HEK293T (cell line): ENCODE data around the gene TBATA.

Source experiments
- CTCF ChIA-PET: fragments of 350-600 bp; formaldehyde crosslinking; extraction: SDS; loops from one replicate; lab custom pipeline; 2021; ENCODE audit warnings: antibody characterized with exemption, inconsistent platforms; lab: Yijun Ruan, JAX
- POLR2A ChIA-PET: fragments of 350-600 bp; formaldehyde crosslinking; extraction: SDS; loops from one replicate; lab custom pipeline; 2020; ENCODE audit warnings: antibody characterized with exemption, inconsistent platforms; lab: Yijun Ruan, JAX
- DNase-seq: peaks from one replicate; pipeline ENCODE4 v3.0.0; 2012; ENCODE audit warnings: mixed read lengths; ENCODE audit errors: extremely low spot score
- ARNT ChIP-seq: fragments of 450-650 bp; IDR thresholded peaks from 2 replicates; pipeline ENCODE4 v1.6.1; 2017; ENCODE audit warnings: mild to moderate bottlenecking
- BHLHE40 ChIP-seq: fragments of 450-650 bp; IDR thresholded peaks from 2 replicates; pipeline ENCODE4 v1.6.1; 2016; ENCODE audit warnings: mild to moderate bottlenecking, moderate library complexity, borderline replicate concordance
- CTBP1 ChIP-seq: fragments of 450-650 bp; IDR thresholded peaks from 2 replicates; pipeline ENCODE4 v1.6.1; 2016; ENCODE audit warnings: borderline replicate concordance
- ELF4 ChIP-seq: fragments of 450-650 bp; IDR thresholded peaks from 2 replicates; pipeline ENCODE4 v1.6.1; 2017; ENCODE audit warnings: antibody characterized with exemption
- FOXA1 ChIP-seq: fragments of 450-650 bp; IDR thresholded peaks from 2 replicates; pipeline ENCODE4 v1.6.1; 2016; ENCODE audit warnings: mild to moderate bottlenecking
- FOXK2 ChIP-seq: fragments of 450-650 bp; IDR thresholded peaks from 2 replicates; pipeline ENCODE4 v1.6.1; 2016; ENCODE audit warnings: mild to moderate bottlenecking
- FOXM1 ChIP-seq: fragments of 450-650 bp; IDR thresholded peaks from 2 replicates; pipeline ENCODE4 v1.6.1; 2017; ENCODE audit warnings: mild to moderate bottlenecking, borderline replicate concordance
- HDGF ChIP-seq: fragments of 450-650 bp; IDR thresholded peaks from 2 replicates; pipeline ENCODE4 v1.6.1; 2017; ENCODE audit warnings: antibody characterized with exemption, borderline replicate concordance
- L3MBTL2 ChIP-seq: fragments of 450-650 bp; conservative IDR thresholded peaks from 2 replicates; pipeline ENCODE4 v1.6.1; 2016; ENCODE audit warnings: mild to moderate bottlenecking
- LEF1 ChIP-seq: fragments of 450-650 bp; IDR thresholded peaks from 2 replicates; pipeline ENCODE4 v1.6.1; 2017; ENCODE audit warnings: mild to moderate bottlenecking, borderline replicate concordance
- NFRKB ChIP-seq: fragments of 450-650 bp; IDR thresholded peaks from 2 replicates; pipeline ENCODE4 v1.6.1; 2016; ENCODE audit warnings: mild to moderate bottlenecking, moderate library complexity
- SP1 ChIP-seq: fragments of 450-650 bp; IDR thresholded peaks from 2 replicates; pipeline ENCODE4 v1.6.1; 2017
- SUZ12 ChIP-seq: fragments of 450-650 bp; IDR thresholded peaks from 2 replicates; pipeline ENCODE4 v1.6.1; 2016; ENCODE audit warnings: mild to moderate bottlenecking
- TARDBP ChIP-seq: fragments of 450-650 bp; IDR thresholded peaks from 2 replicates; pipeline ENCODE4 v1.6.1; 2016
- ZNF384 ChIP-seq: fragments of 450-650 bp; IDR thresholded peaks from 2 replicates; pipeline ENCODE4 v1.6.1; 2016
- TF ChIP-seq, protein P1 (sequence below): fragments of 450-650 bp; IDR thresholded peaks from 2 replicates; pipeline ENCODE4 v1.6.1; 2016

TBATA gene

DNA sequence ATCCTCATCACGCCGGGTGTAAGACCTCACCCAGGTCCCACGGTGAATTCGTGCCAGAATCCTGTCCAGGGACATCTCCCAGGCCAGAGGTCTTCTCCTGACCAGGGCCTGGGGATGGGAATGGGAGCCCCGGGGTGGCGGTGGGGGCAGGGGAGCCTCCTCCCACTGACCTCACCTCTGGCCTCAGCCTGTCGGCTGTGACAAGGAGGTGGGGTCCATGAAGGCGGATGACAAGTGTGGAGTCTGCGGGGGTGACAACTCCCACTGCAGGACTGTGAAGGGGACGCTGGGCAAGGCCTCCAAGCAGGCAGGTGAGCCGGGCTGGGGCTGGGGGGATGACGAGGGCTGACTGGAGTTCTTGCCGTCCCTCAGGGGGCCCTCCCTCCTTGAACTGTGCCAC is 41.3 kb downstream of the TBATA start:
- POLR2A ChIA-PET = no interaction called here
- no peak for DNase-seq
- TF ChIP-seq NFRKB (no peak), L3MBTL2 (no peak), CTBP1 (no peak), FOXA1 (no peak), ELF4 (no peak), LEF1 (no peak), SP1 (no peak), FOXK2 (no peak), BHLHE40 (no peak), FOXM1 (no peak), ZNF384 (no peak)
- TF ChIP-seq, protein P1, sequence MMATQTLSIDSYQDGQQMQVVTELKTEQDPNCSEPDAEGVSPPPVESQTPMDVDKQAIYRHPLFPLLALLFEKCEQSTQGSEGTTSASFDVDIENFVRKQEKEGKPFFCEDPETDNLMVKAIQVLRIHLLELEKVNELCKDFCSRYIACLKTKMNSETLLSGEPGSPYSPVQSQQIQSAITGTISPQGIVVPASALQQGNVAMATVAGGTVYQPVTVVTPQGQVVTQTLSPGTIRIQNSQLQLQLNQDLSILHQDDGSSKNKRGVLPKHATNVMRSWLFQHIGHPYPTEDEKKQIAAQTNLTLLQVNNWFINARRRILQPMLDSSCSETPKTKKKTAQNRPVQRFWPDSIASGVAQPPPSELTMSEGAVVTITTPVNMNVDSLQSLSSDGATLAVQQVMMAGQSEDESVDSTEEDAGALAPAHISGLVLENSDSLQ = no peak
- CTCF ChIA-PET = interaction anchor here (0.6 kb wide), 1 partner anchor 23 kb away, joined by 3 read pairs; no protein-coding TSS in a partner anchor

DNA sequence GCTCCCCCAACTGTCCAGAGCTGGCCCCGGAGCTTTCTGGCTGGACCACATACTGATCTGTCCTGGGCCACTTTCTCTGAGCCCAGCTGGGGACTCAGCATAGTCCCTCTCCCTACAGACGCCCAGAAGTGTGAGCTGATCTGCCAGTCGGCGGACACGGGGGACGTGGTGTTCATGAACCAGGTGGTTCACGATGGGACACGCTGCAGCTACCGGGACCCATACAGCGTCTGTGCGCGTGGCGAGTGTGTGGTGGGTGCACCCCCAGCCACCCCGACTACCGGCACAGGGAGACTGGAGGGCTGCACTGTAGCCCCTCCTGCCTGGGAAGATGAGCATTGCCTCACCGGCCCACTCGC is 41.8 kb downstream of the TBATA start:
- TF ChIP-seq NFRKB (no peak), ZNF384 (no peak), FOXM1 (no peak), ARNT (no peak), ELF4 (no peak), SUZ12 (no peak), L3MBTL2 (no peak), TARDBP (no peak), LEF1 (no peak), BHLHE40 (no peak), FOXA1 (no peak), HDGF (no peak), SP1 (no peak), CTBP1 (no peak), FOXK2 (no peak)
- TF ChIP-seq, protein P1 = no peak
- DNase-seq = no peak
- POLR2A ChIA-PET = no interaction called here
- CTCF ChIA-PET = no interaction called here

DNA sequence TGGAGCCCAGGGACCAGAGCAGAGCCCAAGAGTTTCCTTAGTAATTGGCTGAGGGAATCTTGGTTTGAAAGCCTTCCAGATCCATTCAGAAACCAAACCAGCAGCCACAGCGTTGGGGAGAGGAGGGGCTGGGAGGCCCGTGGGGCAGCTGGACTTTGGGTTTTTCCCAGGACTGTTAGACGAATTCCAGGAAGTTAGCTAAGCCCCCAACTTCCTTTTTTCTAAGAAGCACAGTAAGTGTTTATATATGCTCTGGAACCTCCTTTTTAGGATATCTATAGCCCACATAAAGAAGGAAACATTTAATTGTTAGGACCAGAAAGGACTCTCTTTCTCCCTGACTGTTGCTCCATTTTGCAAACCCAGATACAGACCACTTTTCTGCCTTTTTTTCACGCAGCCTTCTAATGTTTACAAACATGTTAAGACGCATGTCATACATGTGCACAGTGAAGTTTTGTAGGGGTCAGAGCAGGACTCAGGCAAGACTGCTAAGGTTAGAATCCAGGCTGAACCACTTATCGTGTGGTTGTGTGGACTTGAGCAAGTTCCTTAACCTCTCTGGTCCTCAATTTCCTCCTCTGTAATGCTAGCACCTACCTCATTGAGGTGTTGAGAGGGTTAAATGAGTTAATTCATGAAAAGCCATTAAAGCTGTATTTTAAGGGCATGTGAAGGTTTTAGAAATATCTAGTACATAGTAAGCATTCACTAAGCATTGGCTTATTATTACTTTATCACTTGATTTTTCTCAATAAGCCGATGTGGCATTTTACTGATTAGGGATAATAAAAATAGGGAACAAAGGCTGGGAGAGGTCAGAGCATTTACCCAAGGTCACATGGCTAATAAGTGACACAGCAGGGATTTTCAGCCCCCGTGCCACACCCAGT is 42.4 kb downstream of the TBATA start:
- no peak for DNase-seq
- no peak for TF ChIP-seq SUZ12
- TF ChIP-seq HDGF = no peak
- TF ChIP-seq ARNT = no peak
- TF ChIP-seq, protein P1 = no peak
- TF ChIP-seq ELF4 = no peak
- no peak for TF ChIP-seq LEF1
- TF ChIP-seq FOXM1 = no peak
- TF ChIP-seq SP1 = no peak
- TF ChIP-seq NFRKB = no peak
- no peak for TF ChIP-seq FOXA1
- CTCF ChIA-PET = no interaction called here
- POLR2A ChIA-PET = no interaction called here

DNA sequence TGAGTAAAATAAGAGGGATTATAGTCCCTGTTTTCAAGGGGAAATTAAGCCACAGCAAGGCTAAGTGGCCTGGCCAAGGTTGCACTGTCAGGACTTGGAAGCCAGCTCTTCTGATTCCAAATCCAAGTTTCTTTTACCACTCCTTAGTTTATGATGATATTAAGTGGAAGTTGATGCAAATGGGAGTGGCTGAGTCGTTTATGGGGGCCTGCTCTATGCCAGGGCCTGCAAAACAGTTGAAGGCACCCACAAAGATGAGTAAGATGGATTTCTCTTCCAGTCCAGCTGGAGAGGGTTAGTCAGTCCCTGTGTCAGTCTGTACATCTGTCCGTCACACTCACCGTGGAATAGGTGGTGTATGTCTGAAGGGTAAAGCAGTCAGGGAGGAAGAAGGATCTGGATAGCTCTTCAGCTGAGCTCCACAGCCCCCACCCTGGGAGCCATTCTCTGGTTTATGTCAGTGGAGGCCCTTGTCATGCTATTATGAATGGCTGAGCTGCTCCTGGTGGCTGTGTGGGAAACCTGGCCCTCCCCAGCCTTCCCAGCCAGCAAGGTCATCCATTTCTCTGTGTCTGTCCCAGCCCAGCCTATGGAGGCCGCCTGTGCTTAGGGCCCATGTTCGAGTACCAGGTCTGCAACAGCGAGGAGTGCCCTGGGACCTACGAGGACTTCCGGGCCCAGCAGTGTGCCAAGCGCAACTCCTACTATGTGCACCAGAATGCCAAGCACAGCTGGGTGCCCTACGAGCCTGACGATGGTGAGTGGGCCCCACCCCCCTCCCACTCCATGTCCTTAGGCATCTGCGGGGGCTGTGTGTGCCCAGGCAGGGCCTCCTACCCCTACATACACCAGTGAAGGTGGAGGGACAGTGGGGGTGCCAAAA is 44.5 kb downstream of the TBATA start:
- no peak for DNase-seq
- POLR2A ChIA-PET = no interaction called here
- TF ChIP-seq SP1 (no peak), FOXA1 (no peak), TARDBP (no peak), L3MBTL2 (no peak), FOXM1 (no peak), ARNT (no peak), CTBP1 (no peak)
- CTCF ChIA-PET = interaction anchor here (0.6 kb wide), 1 partner anchor 16 kb away, joined by 3 read pairs; no protein-coding TSS in a partner anchor

DNA sequence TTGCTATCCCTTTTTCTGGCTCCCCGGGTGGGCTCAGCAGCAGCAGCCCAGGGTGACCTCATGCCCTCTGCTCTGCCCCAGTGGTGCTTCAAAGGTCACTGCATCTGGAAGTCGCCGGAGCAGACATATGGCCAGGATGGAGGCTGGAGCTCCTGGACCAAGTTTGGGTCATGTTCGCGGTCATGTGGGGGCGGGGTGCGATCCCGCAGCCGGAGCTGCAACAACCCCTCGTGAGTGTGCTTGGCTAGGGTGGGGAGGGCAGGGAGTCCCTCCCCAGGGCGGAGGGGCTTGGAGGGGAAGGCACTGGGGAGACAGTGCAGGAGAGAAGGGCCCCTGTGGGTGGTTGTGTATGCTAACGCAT is 46.4 kb downstream of the TBATA start:
- no peak for TF ChIP-seq CTBP1
- no peak for TF ChIP-seq TARDBP
- TF ChIP-seq BHLHE40 = no peak
- no peak for TF ChIP-seq FOXK2
- TF ChIP-seq SP1 = no peak
- no peak for TF ChIP-seq FOXM1
- TF ChIP-seq ARNT = no peak
- TF ChIP-seq, protein P1 = no peak
- TF ChIP-seq LEF1 = no peak
- TF ChIP-seq ELF4 = no peak
- no peak for TF ChIP-seq NFRKB
- TF ChIP-seq SUZ12 = no peak
- TF ChIP-seq ZNF384 = no peak
- TF ChIP-seq FOXA1 = no peak
- TF ChIP-seq L3MBTL2 = no peak
- no peak for TF ChIP-seq HDGF
- DNase-seq = no peak
- CTCF ChIA-PET = interaction anchor here (0.8 kb wide), 1 partner anchor 22 kb away, joined by 3 read pairs; no protein-coding TSS in a partner anchor
- POLR2A ChIA-PET = no interaction called here
